ENCODE data around the gene FAM168B. TPM values are rescaled to one million over a fixed set of nuclear protein-coding genes. Genes with fewer than 3 reads are reported as not detected.

Gene FAM168B
- total RNA-seq, 2 donors from 2014 or later: 78.7 to 94.7 TPM

DNA sequence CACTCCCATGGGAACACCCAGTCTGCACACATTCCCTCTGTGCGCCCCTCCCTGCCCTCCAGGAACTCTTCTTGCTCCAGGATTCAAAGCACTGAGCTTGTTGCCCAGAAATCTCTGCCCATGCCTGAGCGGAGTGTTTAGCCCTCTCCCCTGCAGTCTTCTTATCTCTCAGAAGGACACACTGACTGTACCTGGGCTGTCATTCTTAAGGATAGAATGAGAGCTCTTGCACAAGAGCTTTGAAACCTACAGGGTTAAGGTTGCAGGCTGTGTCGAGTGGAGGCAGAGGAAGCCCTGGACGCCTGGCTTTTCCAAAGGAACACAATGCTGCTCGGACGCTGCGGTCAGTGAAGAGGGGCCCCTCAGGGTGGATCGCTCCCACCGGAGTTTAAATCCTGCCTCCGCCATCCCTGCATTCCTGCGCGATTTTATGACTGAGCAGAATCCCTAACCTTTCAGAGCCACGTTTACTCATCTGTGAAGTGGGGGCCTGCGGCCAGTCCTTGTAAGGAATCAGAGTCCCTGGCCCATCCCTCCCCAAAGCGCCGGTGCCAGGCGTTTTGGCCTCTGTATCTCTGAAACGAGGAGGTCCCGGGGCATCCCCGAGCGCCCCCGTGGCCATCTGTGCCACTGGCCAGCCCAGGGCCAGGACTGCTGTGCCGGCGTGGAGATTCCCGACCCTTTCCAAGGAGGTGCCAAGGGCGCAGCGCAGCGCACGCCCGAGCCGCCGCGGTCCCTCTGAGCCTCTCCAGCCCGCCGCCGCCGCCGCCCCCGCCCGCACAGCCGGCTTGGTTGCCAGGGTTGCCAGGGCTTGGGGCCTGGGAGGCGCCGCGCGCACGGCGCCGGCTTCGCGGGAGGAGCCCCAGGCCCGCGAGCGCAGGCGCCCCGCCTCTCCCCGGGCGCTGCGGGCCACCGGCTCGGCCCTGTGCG, 58.9 kb downstream of the FAM168B start:
- peak; percentile 58 to 72 for ATAC-seq
- intact Hi-C loops (cut with DNase I): no loop called here
- DNase-seq: no peak

DNA sequence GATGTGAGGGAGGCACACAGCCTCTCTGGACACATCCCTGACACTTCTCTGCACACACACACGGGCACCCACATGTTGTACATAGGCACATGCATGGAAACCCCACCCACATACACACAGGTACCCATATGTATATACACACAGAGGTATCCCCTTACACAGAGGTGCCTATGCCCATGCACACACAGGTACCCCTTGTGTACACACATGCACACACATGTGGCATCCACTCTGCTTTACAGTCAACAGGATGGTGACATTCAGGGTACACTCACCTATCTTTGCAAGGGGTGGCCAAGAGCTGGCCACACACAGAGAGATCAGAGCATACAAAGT, 59.5 kb downstream of the FAM168B start:
- intact Hi-C loops (cut with DNase I): no loop called here
- DNase-seq: no peak
- no peak for ATAC-seq

DNA sequence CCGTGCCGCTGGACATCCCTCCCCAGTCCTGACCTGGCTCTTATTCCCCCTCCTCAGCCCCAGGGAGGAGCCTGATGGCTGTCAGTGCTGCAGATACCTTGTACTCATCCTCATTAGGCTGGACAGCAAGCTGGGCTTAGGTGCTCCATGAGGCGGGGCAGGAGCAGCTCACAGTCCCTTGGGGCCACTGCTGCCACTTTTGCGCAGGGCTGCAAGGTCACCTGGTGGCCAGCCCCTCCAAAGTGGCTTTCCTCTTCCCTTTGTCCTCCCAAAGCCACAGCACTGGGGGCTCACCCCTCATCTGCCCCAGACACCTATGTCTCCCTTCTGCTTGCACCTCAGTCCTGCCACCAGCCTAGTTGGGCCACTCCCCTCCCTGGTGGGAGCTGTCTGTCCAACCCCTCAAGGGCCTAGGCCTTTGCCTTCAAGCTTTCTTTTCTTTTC, 60.8 kb downstream of the FAM168B start:
- intact Hi-C loops (cut with DNase I): no loop called here
- DNase-seq (no peak), ATAC-seq (no peak)

DNA sequence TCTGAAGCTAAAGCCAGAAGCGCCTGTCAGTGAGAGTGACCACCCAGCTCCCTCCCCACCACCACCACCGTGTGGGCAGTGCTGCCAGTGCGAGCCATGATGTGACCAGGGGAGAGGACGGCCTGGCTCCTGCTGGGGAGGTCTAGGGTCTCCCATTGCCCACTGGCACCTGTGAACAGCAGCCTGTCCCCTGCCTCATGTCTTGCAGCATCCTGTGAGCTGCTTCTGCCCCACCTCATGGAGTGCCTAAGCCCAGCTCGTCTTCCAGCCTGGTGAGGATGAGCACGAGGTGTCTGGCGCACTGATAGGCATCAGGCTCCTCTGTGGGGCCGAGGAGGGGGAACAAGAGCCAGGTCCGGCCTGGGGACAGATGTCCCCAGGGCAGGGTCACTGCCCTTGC, 61.4 kb downstream of the FAM168B start:
- intact Hi-C loops (cut with DNase I): no loop called here
- ATAC-seq (no peak), DNase-seq (no peak)

DNA sequence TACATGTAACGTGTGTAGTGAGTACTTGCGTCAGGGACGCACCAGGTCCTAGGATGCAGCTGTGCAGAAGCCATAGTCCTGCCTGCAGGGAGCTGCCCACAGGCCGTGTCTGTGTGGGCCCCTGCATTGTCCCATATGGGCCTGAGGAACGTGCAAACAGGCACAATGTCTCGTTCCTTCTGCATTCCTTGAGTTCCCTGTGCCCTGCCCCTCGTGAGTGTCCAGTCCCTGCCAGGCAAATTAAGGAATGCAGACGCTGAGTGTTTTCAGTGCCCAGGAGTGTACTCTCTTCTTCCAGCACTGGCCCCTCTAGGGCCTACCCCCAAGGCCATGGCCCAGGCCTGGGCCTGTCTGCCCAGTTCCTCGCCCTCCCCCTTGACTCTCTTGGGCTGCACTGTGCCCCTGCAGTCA, 61.8 kb downstream of the FAM168B start:
- intact Hi-C loops (cut with DNase I): no loop called here
- ATAC-seq (no peak), DNase-seq (no peak)

DNA sequence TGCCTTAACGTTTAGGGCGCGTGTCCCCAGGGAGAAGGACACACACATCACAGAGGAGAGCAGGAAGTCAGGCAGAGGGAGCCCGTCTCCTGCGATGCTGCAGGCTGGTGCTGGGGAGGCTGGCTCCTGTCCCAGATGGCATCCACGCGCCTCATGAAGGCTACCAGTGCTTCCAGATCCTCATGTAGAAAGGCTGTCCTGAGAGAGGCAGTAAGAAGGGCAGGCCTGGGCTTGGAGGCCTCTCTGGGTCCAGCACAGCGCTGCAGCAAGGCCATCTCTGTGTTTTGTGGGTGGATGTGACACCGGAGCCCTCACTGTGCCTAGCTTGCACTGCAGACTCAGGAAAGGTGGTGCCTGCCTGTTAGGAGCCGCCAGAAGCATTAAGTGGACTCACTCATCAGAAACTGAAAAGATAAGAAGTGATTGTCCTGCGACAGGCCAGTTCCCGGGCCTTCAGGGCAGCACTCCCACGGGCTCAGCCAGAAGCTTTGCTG, 62.7 kb downstream of the FAM168B start:
- ATAC-seq (peak in 1 of 2 donors; percentile 29), DNase-seq (no peak)
- intact Hi-C loops (cut with DNase I): no loop called here

DNA sequence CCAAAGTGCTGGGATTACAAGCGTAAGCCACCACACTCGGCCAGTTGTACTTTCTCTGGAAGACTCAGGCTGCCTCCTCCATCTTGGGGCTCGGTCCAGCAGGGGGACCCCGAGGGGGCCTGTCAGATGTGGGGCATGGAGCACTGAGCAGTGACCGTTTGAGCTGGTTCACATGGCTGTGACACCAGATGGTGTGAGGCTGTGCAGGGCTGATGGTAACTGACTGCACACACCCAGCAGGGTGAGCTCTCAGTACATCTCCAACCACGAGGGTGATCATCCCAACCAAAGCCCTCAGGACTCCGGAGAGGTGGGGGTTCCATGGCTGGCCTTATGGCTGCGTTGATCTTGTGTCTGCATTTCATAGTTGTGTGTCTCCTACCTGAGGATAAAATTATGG, 63.4 kb downstream of the FAM168B start:
- DNase-seq (no peak), ATAC-seq (no peak)
- intact Hi-C loops (cut with DNase I): no loop called here

DNA sequence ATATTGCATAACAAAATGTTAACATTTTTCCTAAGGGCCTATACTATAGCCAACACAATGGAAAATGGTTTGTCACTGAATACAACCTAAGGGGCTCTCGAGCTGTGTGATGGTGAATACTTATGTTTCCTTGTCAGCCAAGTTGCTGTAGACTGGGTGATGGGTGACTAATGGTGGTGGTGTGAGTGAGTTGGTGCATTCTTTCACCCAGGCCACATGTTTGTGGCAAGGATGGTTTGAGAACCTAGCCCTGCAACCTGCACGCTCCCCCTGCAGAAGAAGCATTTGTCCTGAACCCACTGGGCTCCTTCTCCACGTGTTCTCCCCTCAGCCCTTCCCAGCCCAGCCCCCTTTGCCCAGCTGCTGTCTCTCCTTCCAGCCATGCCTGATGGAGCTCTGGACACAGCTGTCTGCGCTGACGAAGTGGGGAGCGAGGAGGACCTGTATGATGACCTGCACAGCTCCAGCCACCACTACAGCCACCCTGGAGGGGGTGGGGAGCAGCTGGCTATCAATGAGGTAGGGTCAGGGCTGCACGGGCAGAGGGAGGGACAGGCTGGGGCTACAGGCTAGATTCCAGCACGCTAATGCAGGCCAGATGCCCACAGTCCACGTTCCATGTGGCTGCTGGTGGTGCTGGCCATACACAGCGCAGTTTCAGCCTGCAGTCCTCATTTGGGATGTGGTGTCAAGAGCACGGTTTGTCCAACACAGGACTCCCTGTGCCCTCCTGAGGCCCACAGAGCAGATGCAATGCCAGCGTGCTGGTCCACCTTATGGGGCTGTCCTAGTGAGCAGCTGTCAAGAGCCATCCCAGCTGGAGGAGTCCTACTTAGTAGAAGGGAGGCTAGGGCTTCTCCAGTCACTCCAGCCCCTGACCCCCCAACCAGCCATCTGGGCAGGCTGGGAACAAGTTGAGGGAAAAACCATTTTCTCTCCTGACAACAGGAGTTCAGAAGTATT, 65.4 kb downstream of the FAM168B start:
- DNase-seq (no peak), ATAC-seq (no peak)
- intact Hi-C loops (cut with DNase I): no loop called here

DNA sequence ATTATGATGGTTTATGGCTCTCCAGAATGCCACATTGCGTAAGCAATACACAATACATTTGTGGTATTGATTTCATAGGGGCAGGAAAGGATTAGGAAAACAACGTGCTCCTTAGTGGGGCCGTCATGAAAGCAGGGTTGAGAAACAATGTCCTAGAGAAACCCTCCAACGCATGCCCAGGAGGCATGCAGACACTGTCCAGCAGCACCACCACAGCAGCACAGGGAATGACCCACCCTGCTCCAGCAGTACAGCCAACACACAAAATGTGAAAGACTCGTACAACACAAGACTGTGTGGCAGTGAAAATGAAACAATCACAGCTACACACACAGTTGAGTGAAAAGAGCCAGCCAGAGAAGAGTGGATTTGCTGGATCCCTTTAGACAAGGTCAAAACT, 66.3 kb downstream of the FAM168B start:
- intact Hi-C loops (cut with DNase I): no loop called here
- ATAC-seq (no peak), DNase-seq (no peak)

DNA sequence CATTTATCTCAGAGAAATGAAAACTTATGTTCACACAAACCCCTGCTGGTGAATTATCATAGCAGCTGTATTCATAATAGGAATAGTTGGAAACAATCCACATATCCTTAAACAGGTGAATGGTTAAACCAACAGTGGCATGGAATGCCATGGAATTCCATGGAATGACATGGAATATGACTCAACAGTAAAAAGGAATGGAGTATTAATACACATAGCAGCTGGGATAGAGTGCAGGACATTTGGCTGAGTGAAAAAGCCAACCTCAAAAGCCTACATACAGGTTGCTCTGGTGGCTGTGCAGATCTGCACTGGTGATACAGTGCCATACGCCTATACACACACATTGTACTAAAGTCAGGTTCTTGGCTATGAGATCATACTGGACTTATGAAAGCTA, 69.5 kb downstream of the FAM168B start:
- DNase-seq: no peak
- no peak for ATAC-seq
- intact Hi-C loops (cut with DNase I): no loop called here

DNA sequence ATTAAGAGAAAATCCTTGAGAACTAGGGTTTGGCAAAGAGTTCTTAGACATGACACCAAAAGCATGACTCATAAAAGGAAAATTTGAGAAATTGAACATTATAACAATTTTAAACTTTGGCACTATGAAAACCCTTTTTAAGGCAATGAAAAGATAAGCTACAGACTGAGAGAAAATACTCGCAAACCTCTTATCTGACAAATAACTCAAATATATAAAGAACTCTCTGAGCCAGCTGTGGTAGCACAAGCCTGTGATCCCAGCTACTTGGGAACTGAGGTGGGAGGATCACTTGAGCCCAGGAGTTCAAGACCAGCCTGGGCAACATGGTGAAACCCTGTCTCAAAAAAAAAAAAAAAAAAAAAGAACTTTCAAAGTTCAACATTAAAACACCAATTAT, 70.5 kb downstream of the FAM168B start:
- intact Hi-C loops (cut with DNase I): no loop called here
- ATAC-seq (peak; percentile 53 to 76), DNase-seq (no peak)

DNA sequence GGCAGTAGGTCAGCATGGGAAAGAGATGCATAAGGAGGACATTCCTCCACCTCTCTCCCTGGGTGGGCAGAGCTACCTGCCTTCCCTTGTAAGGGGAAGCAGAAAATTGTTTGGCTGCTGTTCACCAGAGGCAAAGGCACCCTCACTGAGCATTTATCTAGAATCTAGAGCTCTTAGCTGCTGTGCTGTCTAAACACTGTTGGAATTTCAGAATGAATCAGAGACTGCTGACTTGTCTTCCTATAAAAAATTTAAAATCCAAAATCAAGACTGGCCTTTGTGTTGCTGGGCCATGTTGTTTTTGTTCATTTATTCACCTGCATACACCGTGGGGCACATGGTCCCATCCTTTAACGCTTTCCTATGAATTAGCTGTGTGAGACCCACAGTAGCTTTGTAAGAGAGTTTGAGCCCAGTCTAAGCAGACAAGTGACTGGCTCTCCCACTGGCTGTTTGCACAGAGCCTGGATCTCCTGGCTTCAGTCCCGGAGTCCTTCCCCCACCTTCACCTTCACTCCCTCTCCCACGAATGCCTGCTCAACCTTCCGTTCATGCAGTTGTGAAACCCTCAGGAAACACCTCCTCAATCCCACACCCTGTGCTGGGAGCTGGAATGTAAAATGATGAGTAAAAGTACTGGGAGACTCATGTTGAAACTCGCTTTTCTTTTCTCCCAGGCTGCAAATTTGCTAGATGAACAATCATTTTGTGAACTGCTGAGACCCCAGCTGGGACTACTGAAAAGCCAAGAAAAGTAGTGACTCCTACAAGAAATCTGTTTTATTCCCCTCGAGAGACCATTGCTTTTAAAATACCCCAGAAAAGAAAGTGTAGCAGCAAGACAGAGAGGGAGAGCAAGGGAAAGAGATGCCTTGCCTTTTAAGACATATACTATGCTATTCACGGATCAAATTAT, 76.2 kb downstream of the FAM168B start:
- ATAC-seq: peak; percentile 59 to 97
- intact Hi-C loops (cut with DNase I): no loop called here
- no peak for DNase-seq

DNA sequence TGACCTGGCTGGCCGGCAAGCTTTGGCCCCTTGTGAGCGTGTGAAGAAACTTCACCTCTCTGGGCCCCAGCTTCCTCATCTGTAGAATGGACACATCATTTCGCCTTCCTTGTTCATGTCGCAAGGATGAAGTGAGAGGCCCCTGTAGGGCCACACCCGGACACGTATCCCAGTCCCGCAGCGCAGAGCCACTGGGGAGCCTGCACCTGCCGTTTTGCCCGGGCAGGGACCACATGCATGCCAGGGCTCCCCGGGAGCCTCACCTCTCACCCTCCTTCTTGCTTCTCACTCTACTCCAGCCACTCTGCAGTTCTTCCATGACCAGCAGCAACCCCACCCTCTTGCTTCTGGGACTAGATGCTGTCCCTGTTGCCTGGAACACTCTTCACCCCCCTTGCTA, 77.5 kb downstream of the FAM168B start:
- no peak for ATAC-seq
- no peak for DNase-seq
- intact Hi-C loops (cut with DNase I): no loop called here

DNA sequence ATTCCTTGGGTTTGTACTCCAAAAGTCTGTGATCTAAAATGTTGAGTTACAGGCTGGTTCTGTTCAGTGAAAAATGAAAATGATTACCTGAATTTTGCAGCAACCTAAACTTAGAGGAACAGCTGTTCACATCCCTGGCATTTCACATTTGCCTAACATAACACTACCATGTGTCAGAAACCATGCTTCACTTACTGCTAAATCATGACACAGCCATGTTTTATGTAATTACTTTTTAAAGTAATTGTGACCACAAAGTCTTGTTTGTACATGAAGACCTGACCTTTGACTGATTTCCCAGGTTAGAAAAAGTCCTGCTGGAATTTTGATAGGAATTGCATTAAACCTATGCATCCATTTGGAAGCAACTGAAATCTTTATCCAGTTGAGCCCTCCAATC, 79.1 kb downstream of the FAM168B start:
- no peak for DNase-seq
- intact Hi-C loops (cut with DNase I): no loop called here

DNA sequence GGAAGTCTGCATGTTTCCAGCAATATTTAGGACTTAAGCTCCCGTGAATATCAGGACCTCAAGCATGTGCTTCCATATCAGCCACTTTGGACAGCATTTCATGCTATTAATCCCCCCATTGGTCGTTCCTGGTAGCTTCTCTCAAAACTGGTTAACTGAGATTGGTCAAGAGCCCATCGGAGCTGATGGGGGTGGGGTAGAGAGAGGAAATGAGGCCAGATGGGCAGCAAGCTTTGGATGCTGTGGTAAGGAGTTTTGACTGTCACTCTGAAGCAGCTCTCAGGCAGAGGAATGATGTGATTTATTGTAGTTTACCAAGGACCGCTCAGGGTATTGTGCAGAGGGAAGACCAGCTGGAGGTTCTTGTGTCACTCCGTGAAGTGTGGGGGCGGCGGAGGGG, 81.8 kb downstream of the FAM168B start:
- intact Hi-C loops (cut with DNase I): no loop called here
- DNase-seq: no peak
- no peak for ATAC-seq

More for the DNA sequence above, 79.1 kb downstream of the FAM168B start:
- ATAC-seq: no peak

DNA sequence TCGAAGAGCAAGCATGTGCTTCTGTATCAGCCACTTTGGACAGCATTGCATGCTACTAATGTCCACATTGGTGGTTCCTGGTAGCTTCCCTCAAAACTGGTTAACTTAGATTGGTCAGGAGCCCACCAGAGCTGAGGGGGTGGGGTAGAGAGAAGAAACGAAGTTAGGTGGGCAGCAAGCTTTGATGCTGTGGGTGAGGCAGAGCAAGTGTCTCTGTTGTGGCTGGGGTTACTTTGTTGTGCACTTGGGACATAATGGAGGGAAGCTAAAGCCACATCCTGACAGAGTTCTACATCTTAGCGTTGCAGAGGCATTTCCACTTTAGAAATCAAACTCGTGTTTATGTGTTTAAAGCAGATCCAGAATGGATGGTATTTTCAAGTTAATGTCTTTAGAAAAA, 82.7 kb downstream of the FAM168B start:
- ATAC-seq (no peak), DNase-seq (no peak)
- intact Hi-C loops (cut with DNase I): no loop called here

DNA sequence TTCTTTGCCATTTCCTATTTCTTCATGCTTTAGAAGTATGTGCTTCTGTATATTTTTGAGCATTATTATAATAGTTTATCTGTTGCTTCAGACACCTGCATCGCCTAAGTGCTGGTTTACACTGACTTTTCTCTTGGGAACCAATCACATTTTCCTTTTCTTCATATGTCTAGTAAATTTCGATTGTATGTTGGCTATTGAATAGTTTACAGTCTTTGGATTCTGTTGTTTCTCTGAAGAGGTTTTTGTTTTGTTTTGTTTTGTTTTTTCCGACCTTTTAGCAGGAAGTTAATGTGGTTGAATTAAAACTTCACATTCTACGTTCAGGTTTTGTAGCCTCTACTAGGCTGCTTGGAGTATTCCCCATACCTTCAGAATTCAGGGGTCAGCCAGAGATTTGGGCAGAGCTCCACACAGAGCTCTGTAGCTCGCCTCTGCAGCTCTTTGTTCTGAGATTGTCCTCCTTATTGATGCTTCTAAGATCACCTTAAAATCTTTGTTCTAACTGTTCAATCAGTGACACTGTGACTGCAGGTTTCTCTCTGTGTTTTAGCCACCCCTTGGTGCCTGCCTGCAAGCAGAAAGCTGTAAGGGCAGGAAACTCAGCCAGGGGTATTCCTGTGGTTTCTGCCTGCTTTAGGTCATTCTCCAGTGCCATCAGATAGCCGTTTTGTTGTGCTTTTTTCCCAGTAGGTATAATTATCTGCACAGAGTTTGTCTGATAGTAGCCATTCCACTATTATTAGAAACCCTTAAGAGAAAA, 83.4 kb downstream of the FAM168B start:
- intact Hi-C loops (cut with DNase I): no loop called here
- DNase-seq: no peak
- ATAC-seq: no peak

DNA sequence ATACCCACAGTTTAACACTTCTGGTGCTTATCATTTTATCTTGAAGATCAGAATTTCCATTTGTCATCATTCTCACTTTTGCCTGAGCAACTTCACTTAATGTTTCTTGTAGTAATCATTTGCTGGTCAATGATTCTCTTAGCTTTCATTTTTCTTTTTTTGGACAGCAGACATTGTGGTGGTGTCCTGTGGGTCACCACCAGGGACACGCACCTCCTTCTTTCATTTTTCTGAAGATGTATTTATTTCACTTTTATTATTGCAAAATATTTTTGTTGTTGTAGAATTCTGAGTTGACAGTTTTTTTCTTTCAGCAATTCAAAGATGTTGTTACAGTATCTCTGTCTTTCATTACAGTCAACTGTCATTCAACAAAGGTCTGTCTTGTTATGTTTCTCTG, 84.3 kb downstream of the FAM168B start:
- no peak for DNase-seq
- intact Hi-C loops (cut with DNase I): no loop called here
- no peak for ATAC-seq

Data from left cardiac atrium (tissue), 4 donors.